Testis (tissue), 2 donors: ENCODE results near the gene CHPF.

Source experiments
- CTCF ChIP-seq, 3 experiments: fragments of 450-650 bp in 2 of 3; fragments of 200-600 bp in 1 of 3; sonication (generic) in 1 of 3; IDR thresholded peaks; one replicate each; pipeline ENCODE4 v1.5.1; 2016 to 2019; ENCODE audit warnings: antibody characterized with exemption in 3 of 3, mild to moderate bottlenecking in 2 of 3, moderate library complexity in 1 of 3
- POLR2A ChIP-seq: fragments of 450-650 bp; IDR thresholded peaks from one replicate; pipeline ENCODE4 v1.6.1; 2017; ENCODE audit warnings: antibody characterized with exemption, mild to moderate bottlenecking, moderate library complexity

- TF ChIP-seq CTCF (IDR thresholded peaks at IDR 0.05) (no peak), POLR2A (no peak)
Measured at GRCh38 chr2:219545943-219546352, 2.3 kb upstream of the CHPF start.
